ENCODE measurements around the gene KIF22.

DNA sequence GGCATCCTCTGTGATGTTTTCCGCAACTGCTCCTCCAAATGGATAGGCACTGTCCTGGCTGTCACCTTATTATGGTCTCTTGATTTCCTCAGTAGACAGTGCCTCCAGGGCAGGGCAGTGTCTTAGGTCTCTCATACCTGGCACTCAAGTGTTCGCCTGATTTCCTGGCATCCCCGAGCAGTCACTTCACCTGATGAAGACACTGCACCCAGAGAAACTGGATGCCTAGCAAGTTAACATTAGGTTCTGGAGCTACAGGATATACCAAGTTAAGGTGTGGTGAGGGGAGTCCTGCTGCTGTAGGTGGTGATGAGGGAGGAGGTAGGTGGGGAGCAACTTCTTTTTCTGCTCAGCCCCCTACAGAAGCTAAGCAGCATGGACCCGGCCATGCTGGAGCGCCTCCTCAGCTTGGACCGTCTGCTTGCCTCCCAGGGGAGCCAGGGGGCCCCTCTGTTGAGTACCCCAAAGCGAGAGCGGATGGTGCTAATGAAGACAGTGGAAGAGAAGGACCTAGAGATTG, 11.9 kb downstream of the KIF22 start:
- TF ChIP-seq, protein P1, sequence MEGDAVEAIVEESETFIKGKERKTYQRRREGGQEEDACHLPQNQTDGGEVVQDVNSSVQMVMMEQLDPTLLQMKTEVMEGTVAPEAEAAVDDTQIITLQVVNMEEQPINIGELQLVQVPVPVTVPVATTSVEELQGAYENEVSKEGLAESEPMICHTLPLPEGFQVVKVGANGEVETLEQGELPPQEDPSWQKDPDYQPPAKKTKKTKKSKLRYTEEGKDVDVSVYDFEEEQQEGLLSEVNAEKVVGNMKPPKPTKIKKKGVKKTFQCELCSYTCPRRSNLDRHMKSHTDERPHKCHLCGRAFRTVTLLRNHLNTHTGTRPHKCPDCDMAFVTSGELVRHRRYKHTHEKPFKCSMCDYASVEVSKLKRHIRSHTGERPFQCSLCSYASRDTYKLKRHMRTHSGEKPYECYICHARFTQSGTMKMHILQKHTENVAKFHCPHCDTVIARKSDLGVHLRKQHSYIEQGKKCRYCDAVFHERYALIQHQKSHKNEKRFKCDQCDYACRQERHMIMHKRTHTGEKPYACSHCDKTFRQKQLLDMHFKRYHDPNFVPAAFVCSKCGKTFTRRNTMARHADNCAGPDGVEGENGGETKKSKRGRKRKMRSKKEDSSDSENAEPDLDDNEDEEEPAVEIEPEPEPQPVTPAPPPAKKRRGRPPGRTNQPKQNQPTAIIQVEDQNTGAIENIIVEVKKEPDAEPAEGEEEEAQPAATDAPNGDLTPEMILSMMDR (IDR thresholded peaks at IDR 0.05): no peak
- no peak for TF ChIP-seq POLR2A (IDR thresholded peaks at IDR 0.05)

Data from Peyer's patch (tissue), 4 donors.